ENCODE data around the gene SDK1.

SDK1 gene

DNA sequence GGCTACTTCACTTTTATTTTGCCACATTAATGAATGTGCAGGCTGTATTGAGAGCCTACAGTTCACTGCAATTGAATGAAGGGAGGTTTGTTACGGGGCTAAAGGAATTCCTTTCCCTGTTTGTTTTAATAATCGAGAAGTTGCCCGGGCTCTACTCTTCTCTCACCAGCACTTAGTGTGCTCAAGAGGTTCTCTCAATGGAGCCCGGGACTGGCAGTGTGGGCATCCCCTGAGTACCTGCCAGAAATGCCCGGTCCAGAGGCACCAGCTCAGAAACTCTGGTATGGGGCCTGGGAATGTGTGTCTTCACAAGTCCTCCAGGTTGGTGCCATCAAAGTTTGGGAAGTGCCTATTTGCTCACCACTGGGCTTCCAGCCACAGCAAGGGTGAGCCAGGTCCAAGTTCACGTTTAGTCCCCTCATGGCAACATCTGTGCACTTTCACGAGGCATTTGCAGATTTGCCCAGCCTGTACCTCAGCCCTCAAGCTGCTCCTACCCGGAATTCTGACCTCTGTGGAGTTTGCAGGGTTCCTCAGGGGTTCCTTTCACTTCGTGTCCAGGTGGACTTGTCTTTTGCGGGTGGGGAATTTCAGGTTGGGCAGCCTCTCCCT, 622.4 kb downstream of the SDK1 start:
- no peak overlapping the region for H2BK120ac ChIP-seq (ENCODE audit: low read depth, low read length)
- H3K4ac ChIP-seq (ENCODE audit: low read length), result no peak overlapping the region
- no peak overlapping the region for H3K4me2 ChIP-seq (ENCODE audit: insufficient read depth, low read length, poor library complexity, severe bottlenecking)
- H3K4me3 ChIP-seq (ENCODE audit: low read length in 2 of 2), result no peak overlapping the region
- no CpG with 5 or more reads among the region's 10 CpGs for WGBS, 2 donors (ENCODE audit: extremely low coverage in 2 of 2, insufficient read length in 2 of 2, insufficient replicate concordance in 1 of 2)
- no peaks in the 10 kb centered on the region for H3K27me3 ChIP-seq (ENCODE audit: control insufficient read depth in 3 of 3, insufficient read depth in 3 of 3, low read depth in 1 of 3, low read length in 3 of 3)
- no peak overlapping the region for H3K27ac ChIP-seq (replicated peaks; ENCODE audit: low read length)
- no peaks in the 10 kb centered on the region for H3K36me3 ChIP-seq (replicated peaks in 1 of 2; ENCODE audit: control insufficient read depth in 2 of 2, insufficient read depth in 2 of 2, low read length in 2 of 2)
- no peak overlapping the region for H3K18ac ChIP-seq (ENCODE audit: low read length)
- no peaks in the 10 kb centered on the region for H3K79me1 ChIP-seq (ENCODE audit: low read depth, low read length)
- H2AFZ ChIP-seq (ENCODE audit: low read length), result no peak overlapping the region
- H3K14ac ChIP-seq (ENCODE audit: low read length), result no peak overlapping the region
- peaks cover 1 to 2% of the 10 kb centered on the region in 2 donors for H3K4me1 ChIP-seq (ENCODE audit: control insufficient read depth in 2 of 2, insufficient read depth in 1 of 2, low read depth in 1 of 2, low read length in 2 of 2)
- H2AK5ac ChIP-seq (ENCODE audit: low read depth, low read length), result no peak overlapping the region
- no peak overlapping the region for H2BK5ac ChIP-seq (ENCODE audit: low read length)
- no peak overlapping the region for H4K8ac ChIP-seq (ENCODE audit: low read depth, low read length)
- no peak overlapping the region for H3K9ac ChIP-seq (ENCODE audit: low read depth, low read length, poor library complexity)
- no peak overlapping the region for H2BK12ac ChIP-seq (ENCODE audit: low read length)
- peaks cover 2 to 4% of the 10 kb centered on the region in 2 donors for H3K9me3 ChIP-seq (replicated peaks in 1 of 2; ENCODE audit: control insufficient read depth in 2 of 2, insufficient read depth in 1 of 2, low read depth in 1 of 2, low read length in 2 of 2)
- peak overlapping the region; percentile 36 for H3K23ac ChIP-seq (ENCODE audit: low read depth, low read length, poor library complexity)
- no peak overlapping the region for H4K91ac ChIP-seq (ENCODE audit: low read depth, low read length, poor library complexity)
- H2BK15ac ChIP-seq (ENCODE audit: low read length), result no peak overlapping the region
- DNase-seq (ENCODE audit: low spot score), result no peak

GRCh38 chr7:3924277-3924676, 623.2 kb downstream of the SDK1 start:
- no CpG with 5 or more reads among the region's 14 CpGs for WGBS, 2 donors (ENCODE audit: extremely low coverage in 2 of 2, insufficient read length in 2 of 2, insufficient replicate concordance in 1 of 2)
- no peak for DNase-seq (ENCODE audit: low spot score)
- Histone ChIP-seq H3K14ac (ENCODE audit: low read length) (no peak overlapping the region), H3K23ac (ENCODE audit: low read depth, low read length, poor library complexity) (no peak overlapping the region), H3K4ac (ENCODE audit: low read length) (no peak overlapping the region), H3K79me1 (ENCODE audit: low read depth, low read length) (no peaks in the 10 kb centered on the region), H3K9ac (ENCODE audit: low read depth, low read length, poor library complexity) (no peak overlapping the region), H3K18ac (ENCODE audit: low read length) (no peak overlapping the region), H3K36me3 (replicated peaks in 1 of 2; ENCODE audit: control insufficient read depth in 2 of 2, insufficient read depth in 2 of 2, low read length in 2 of 2) (no peaks in the 10 kb centered on the region), H3K9me3 (replicated peaks in 1 of 2; ENCODE audit: control insufficient read depth in 2 of 2, insufficient read depth in 1 of 2, low read depth in 1 of 2, low read length in 2 of 2) (peaks cover 0 to 1% of the 10 kb centered on the region in 2 donors), H3K27ac (replicated peaks; ENCODE audit: low read length) (no peak overlapping the region), H3K4me2 (ENCODE audit: insufficient read depth, low read length, poor library complexity, severe bottlenecking) (no peak overlapping the region), H3K27me3 (ENCODE audit: control insufficient read depth in 3 of 3, insufficient read depth in 3 of 3, low read depth in 1 of 3, low read length in 3 of 3) (no peaks in the 10 kb centered on the region), H2AFZ (ENCODE audit: low read length) (no peak overlapping the region), H3K4me1 (ENCODE audit: control insufficient read depth in 2 of 2, insufficient read depth in 1 of 2, low read depth in 1 of 2, low read length in 2 of 2) (peaks cover 1 to 2% of the 10 kb centered on the region in 2 donors), H2BK15ac (ENCODE audit: low read length) (no peak overlapping the region), H2BK12ac (ENCODE audit: low read length) (no peak overlapping the region), H2BK5ac (ENCODE audit: low read length) (no peak overlapping the region), H3K4me3 (ENCODE audit: low read length in 2 of 2) (no peak overlapping the region), H2BK120ac (ENCODE audit: low read depth, low read length) (no peak overlapping the region), H4K91ac (ENCODE audit: low read depth, low read length, poor library complexity) (no peak overlapping the region), H2AK5ac (ENCODE audit: low read depth, low read length) (no peak overlapping the region), H4K8ac (ENCODE audit: low read depth, low read length) (no peak overlapping the region)

DNA sequence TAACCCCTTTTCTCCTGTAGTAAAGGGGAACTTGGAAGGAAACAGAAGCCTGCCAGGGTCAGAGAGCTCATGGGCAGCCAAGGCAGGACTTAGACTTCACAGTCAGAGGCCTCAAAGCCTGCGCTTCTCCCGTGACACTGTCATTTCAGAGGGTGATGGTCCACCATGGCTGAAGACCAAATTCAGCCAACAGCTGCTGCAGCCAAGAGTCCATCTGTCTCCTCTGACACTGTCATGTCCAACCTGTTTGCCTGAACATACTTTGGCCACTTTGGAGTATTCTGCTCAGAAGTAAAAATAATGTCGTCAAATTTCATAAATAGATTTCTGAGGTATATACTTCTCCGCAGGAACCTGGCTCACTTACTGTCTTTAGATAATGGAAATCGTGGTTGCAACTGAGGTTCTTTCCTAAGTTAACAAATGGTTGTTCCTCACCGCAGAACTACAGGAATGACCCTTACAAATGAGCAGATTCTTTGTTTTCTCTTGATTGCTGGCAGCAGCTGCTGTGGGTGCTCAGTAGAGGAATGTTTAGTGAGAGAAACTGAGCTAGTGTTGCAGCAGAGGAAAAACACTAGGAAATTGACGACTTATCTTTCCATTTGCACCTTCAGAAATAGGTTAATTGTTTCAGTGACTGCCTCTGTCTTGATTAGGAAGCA, 626.5 kb downstream of the SDK1 start:
- H3K79me1 ChIP-seq (ENCODE audit: low read depth, low read length), result no peaks in the 10 kb centered on the region
- no peak overlapping the region for H2BK15ac ChIP-seq (ENCODE audit: low read length)
- no peak overlapping the region for H4K8ac ChIP-seq (ENCODE audit: low read depth, low read length)
- H3K4me2 ChIP-seq (ENCODE audit: insufficient read depth, low read length, poor library complexity, severe bottlenecking), result no peak overlapping the region
- no peak overlapping the region for H3K4ac ChIP-seq (ENCODE audit: low read length)
- H3K4me1 ChIP-seq (ENCODE audit: control insufficient read depth in 2 of 2, insufficient read depth in 1 of 2, low read depth in 1 of 2, low read length in 2 of 2), result peaks cover 1 to 2% of the 10 kb centered on the region in 2 donors
- no peak overlapping the region for H2AK5ac ChIP-seq (ENCODE audit: low read depth, low read length)
- no peaks in the 10 kb centered on the region for H3K9me3 ChIP-seq (replicated peaks in 1 of 2; ENCODE audit: control insufficient read depth in 2 of 2, insufficient read depth in 1 of 2, low read depth in 1 of 2, low read length in 2 of 2)
- H3K23ac ChIP-seq (ENCODE audit: low read depth, low read length, poor library complexity), result no peak overlapping the region
- H2BK120ac ChIP-seq (ENCODE audit: low read depth, low read length), result no peak overlapping the region
- no peaks in the 10 kb centered on the region for H3K36me3 ChIP-seq (replicated peaks in 1 of 2; ENCODE audit: control insufficient read depth in 2 of 2, insufficient read depth in 2 of 2, low read length in 2 of 2)
- H3K9ac ChIP-seq (ENCODE audit: low read depth, low read length, poor library complexity), result no peak overlapping the region
- H3K4me3 ChIP-seq (ENCODE audit: low read length in 2 of 2), result no peak overlapping the region
- no CpG with 5 or more reads among the region's 7 CpGs for WGBS, 2 donors (ENCODE audit: extremely low coverage in 2 of 2, insufficient read length in 2 of 2, insufficient replicate concordance in 1 of 2)
- no peak overlapping the region for H4K91ac ChIP-seq (ENCODE audit: low read depth, low read length, poor library complexity)
- no peak overlapping the region for H2BK12ac ChIP-seq (ENCODE audit: low read length)
- H3K27me3 ChIP-seq (ENCODE audit: control insufficient read depth in 3 of 3, insufficient read depth in 3 of 3, low read depth in 1 of 3, low read length in 3 of 3), result no peaks in the 10 kb centered on the region
- H2AFZ ChIP-seq (ENCODE audit: low read length), result no peak overlapping the region
- H3K14ac ChIP-seq (ENCODE audit: low read length), result no peak overlapping the region
- no peak for DNase-seq (ENCODE audit: low spot score)
- H3K18ac ChIP-seq (ENCODE audit: low read length), result no peak overlapping the region
- no peak overlapping the region for H3K27ac ChIP-seq (replicated peaks; ENCODE audit: low read length)
- H2BK5ac ChIP-seq (ENCODE audit: low read length), result no peak overlapping the region

GRCh38 chr7:3928727-3929515, 627.9 kb downstream of the SDK1 start:
- WGBS, 2 donors (ENCODE audit: extremely low coverage in 2 of 2, insufficient read length in 2 of 2, insufficient replicate concordance in 1 of 2), result no CpG with 5 or more reads among the region's 14 CpGs
- Histone ChIP-seq H3K9me3 (replicated peaks in 1 of 2; ENCODE audit: control insufficient read depth in 2 of 2, insufficient read depth in 1 of 2, low read depth in 1 of 2, low read length in 2 of 2) (no peaks in the 10 kb centered on the region), H3K9ac (ENCODE audit: low read depth, low read length, poor library complexity) (no peak overlapping the region), H3K27me3 (ENCODE audit: control insufficient read depth in 3 of 3, insufficient read depth in 3 of 3, low read depth in 1 of 3, low read length in 3 of 3) (no peaks in the 10 kb centered on the region), H3K4me1 (ENCODE audit: control insufficient read depth in 2 of 2, insufficient read depth in 1 of 2, low read depth in 1 of 2, low read length in 2 of 2) (peaks cover 1 to 2% of the 10 kb centered on the region in 2 donors), H3K79me1 (ENCODE audit: low read depth, low read length) (no peaks in the 10 kb centered on the region), H4K8ac (ENCODE audit: low read depth, low read length) (no peak overlapping the region), H3K36me3 (replicated peaks in 1 of 2; ENCODE audit: control insufficient read depth in 2 of 2, insufficient read depth in 2 of 2, low read length in 2 of 2) (no peaks in the 10 kb centered on the region), H2BK120ac (ENCODE audit: low read depth, low read length) (no peak overlapping the region), H3K4ac (ENCODE audit: low read length) (no peak overlapping the region), H3K4me2 (ENCODE audit: insufficient read depth, low read length, poor library complexity, severe bottlenecking) (no peak overlapping the region), H3K18ac (ENCODE audit: low read length) (no peak overlapping the region), H2AFZ (ENCODE audit: low read length) (no peak overlapping the region), H3K14ac (ENCODE audit: low read length) (no peak overlapping the region), H2AK5ac (ENCODE audit: low read depth, low read length) (no peak overlapping the region), H2BK5ac (ENCODE audit: low read length) (no peak overlapping the region), H2BK12ac (ENCODE audit: low read length) (no peak overlapping the region), H4K91ac (ENCODE audit: low read depth, low read length, poor library complexity) (no peak overlapping the region), H3K4me3 (ENCODE audit: low read length in 2 of 2) (no peak overlapping the region), H2BK15ac (ENCODE audit: low read length) (no peak overlapping the region), H3K23ac (ENCODE audit: low read depth, low read length, poor library complexity) (no peak overlapping the region), H3K27ac (replicated peaks; ENCODE audit: low read length) (no peak overlapping the region)
- no peak for DNase-seq (ENCODE audit: low spot score)
